GM21360 (cell line): ENCODE data around the gene NLRC5.
"Not testable (repeated sequence)": the region's sequence is repeated elsewhere in the genome, so short reads cannot be mapped to it uniquely, and the experiment has no call there.

Experiments
- ATAC-seq: cut with Tn5 transposase; IDR thresholded peaks from one replicate; pipeline ENCODE4 v1.9.1; 2021; ENCODE audit warnings: mild to moderate bottlenecking, moderate library complexity; ENCODE audit not compliant: unreplicated experiment

NLRC5 gene

DNA sequence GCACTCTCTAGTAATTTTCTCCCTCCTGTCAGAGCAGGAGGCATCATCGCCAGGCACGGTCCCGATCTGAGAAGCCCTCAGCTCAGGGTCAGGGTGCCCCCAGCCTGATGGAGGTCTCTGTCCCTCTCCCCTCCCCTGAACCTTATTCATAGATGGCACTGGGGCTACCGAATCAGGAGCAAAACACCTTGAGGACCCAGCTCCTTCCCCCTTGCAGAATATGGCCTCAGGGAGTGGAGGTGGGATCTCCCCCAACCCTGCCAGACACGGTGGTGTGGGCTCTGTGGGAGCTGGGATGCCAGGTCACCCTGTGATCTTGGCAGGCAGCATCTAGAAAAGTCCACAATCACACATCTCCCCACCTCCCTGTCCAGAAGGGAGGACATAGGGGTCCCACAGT is 105.6 kb downstream of the NLRC5 start:
- no peak for ATAC-seq

DNA sequence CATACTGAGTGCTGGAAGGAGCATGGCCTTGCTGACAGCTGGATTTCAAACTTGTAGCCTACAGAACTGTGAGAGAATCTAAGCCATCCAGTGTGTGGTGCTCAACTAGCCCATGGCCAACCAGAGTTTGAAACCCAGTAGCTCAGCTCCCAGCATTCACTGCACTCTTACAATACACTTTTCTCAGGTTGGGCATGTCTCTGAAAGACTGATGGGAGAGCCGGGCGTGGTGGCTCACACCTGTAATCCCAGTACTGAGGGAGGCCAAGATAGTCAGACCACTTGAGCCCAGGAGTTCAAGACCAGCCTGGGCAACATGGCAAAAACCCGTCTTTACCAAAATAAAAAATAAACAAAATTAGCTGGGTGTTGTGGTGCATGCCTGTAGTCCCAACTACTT is 106.8 kb downstream of the NLRC5 start:
- ATAC-seq: no peak

DNA sequence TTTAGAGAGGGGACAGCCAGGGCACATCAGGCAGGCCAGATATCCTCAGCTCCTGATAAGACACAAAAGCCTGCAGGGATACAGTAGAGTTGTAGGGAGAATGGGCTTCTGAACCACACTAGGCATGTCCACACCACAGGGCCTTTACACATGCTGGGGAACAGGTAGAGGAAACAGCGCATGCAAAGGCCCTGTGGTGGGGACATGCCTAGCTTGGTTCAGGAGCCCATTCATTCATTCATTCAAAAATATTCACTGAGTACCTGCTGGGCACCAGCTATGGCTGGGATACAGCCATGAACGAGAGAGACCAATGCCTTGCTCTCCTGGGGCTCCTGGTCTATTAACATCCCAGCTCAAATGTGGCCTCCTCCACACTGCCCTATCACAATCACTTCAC is 107.4 kb downstream of the NLRC5 start:
- ATAC-seq: no peak

DNA sequence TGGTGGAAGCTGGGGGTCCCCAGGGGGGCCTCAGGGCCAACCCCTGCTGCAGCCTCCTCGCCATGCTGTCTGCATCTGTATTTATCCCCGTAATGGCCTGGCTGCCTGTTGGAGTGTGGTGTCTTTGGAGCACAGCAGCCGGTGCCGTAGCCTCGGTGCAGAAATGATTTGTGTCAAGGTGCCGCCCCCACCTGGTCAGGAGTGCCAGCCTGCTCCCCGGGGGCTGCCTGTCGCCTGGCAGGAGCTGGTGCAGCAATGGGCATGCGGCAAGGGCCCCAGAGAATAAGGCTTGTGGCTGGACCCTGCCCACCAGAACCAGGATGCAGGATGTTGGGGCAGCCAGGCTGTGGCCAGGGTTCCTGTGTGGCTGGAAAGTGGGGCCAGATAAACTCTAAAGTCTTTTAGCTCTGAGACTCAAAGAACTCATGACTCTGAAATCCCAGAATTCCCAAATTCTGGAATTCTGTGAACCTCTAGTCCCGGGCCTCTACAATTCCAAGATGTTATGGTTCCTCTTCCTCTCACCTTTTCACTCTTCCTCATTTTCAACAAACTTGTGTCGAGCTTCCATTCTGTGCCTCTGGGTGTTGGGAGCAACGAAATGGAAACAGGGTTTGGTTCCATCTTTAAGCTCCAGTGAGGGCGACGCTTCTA is 109.0 kb downstream of the NLRC5 start:
- ATAC-seq: no peak

DNA sequence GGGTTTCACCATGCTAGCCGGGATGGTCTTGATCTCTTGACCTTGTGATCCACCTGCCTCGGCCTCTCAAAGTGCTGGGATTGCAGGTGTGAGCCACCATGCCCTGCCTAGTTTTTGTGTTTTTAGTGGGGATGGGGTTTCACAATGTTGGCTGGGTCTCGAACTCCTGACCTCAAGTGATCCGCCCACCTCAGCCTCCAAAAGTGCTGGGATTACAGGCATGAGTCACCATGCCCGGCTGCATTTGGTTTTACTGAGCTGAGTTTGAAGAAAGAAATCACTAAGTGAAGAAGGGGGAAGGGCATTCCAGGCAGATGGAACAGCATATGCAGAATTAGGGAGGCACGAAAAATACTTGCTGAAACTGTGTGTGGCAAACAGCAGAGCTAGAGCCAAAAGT is 110.6 kb downstream of the NLRC5 start:
- ATAC-seq: not testable (repeated sequence)

DNA sequence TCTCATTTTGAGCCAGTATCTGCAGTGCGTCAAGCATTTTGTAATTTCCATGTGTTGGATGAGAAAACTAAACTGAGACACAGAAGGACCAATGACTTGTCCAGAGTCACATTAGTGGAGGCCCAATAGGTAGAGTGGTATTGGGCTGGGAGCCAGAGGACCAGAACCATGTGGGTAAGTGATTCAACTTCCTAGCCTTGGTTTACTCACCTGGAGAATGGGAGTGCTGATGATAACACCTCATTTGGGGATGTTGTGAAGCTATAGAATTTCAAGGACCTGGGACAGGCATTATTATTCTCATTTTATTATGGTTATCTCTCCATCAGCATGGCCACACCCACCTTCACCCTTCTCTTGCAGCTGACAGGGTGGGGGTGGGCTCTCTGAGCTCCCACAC is 111.1 kb downstream of the NLRC5 start:
- ATAC-seq: no peak

DNA sequence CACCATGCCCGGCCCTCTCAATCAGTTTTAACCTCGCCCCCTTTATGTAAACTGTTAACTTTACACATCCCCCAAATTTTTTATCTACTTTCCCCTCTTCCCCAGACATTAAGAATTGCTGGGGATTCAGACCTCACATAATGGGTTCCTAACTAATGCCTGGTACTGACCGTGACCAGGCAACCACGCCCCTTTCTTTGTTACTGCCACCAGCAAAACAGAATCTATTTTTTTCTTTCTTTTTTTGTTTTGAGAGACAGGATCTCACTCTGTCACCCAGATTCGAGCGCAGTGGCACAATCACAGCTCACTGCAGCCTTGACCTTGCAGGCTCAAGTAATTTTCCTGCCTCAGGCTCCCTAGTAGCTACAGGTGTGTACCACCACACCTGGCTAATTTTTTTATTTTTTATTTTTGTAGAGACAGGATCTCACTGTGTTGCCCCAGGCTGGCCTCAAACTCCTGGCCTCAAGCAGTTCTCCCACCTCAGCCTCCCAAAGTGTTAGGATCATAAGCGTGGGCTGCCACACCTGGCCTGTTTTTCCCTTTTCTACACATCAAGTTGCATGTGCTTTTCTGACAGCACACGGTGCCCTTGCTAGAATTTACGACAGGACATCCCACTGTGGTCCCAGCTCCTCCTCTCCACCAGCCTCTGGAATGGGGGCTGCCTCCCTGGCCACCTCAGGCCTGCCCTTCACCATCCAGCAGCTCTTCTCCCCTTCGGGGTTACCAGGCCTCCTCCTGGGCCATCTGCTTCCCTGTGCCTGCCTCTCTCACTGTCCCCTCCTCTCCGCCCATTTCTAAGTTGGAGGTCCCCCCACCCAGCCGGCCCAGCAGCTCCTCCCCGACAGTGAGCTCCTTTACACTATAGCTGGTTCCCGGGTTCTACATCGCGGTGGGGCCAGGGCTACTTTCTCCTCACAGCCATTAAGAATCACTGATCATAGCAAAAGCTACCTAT is 113.8 kb downstream of the NLRC5 start:
- no peak for ATAC-seq

DNA sequence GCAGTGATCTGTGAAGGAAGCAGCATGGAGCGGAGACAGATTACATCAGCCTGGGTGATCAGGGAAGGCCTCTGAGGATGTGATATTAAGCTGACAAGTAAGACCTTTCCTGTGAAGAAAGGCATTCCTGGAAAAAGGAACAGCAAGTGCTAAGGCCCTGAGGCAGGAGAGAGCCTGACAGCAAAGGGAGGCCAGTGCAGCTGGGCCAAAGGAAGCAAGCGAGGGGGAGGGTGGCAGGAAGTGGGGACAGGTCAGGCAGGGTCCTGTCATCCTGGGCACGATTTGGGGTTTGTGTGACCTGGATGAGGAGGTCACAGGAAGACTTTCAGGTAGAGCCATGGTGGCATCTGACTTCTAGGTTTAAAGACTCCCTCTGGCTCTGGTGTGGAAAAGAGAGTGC is 115.3 kb downstream of the NLRC5 start:
- ATAC-seq: no peak

DNA sequence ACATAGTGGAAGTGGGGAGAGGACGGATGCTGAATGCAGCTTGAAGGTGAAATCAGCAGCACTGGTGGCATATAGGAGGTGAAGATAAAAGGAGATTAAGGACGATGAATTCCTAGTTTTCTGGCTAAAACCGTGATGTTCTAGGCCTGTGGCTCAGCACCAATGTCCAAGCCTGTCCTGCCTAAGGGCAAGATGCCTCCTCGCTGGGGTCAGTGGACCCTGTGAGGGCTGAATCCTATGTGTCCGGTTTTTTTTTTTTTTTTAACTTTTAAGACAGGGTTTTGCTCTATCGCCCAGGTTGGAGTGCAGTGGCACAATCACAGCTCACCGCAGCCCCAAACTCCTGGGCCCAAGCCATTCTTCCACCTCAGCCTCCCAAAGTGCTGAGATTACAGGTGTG is 115.8 kb downstream of the NLRC5 start:
- no peak for ATAC-seq

DNA sequence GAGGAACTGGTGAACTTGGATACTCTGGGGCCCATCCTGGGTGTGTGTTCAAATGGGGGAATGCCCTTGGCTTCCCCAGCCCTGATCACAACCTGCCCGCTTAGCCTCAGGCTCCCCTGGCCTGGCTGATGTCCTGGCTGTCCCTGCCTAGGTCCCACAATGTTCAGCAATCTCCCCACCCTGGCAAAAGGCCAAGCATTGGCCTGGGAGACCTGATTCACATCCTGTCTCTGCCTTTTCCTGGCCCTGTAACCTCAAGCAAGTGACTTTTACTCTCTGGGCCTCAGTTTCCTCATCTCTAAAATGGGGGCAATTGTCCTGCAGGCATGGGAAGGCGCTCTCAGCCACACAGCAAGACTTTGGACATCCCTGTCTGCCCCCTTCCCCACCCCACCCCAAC is 117.4 kb downstream of the NLRC5 start:
- no peak for ATAC-seq

DNA sequence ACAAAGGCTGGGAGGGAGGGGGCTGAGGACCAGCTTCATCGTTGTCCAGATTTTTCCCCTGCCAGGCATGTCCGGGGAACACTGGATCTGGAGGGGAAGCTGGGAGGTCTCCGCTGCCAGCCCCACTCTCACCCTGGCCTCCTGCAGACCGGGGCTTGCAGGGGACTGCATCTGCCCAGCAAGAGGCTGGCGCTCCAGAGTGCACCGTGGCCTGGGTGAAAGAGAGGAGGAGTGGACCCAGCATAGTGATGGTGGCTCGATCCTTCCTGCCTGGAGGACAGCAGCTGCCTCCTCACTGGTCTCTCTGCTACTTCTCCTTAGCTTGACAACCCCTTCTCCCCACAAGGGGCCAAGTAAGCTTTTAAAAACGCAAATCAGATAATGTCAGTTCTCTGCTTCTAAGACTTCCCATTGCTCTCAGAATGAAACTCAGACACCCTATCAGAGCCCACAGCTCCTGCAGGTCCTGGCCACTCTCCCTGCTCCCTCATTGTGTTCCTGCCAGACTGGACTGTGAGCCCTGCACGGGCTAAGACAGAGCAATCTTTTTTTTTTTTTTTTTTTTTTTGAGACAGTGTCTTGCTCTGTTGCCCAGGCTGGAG is 118.1 kb downstream of the NLRC5 start:
- no peak for ATAC-seq

DNA sequence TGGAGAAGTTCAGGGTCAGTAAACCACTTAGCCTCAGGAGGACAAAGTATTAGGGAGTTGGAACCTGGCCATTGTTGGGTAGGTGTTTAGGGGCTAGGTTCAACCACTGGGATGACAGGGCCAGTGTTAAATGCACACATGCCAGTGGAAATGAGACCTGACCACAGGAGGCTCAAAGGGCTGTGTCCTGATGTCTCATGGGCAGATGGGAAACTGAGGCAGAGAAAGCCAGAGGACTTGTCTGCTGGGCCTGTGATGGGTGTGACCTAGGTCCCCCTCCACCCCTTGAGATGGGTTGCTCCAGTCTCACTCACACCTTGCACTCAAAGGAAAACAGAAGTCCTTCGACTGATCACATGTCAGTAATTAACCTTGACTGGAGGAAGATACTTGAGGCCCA is 119.1 kb downstream of the NLRC5 start:
- ATAC-seq: no peak

DNA sequence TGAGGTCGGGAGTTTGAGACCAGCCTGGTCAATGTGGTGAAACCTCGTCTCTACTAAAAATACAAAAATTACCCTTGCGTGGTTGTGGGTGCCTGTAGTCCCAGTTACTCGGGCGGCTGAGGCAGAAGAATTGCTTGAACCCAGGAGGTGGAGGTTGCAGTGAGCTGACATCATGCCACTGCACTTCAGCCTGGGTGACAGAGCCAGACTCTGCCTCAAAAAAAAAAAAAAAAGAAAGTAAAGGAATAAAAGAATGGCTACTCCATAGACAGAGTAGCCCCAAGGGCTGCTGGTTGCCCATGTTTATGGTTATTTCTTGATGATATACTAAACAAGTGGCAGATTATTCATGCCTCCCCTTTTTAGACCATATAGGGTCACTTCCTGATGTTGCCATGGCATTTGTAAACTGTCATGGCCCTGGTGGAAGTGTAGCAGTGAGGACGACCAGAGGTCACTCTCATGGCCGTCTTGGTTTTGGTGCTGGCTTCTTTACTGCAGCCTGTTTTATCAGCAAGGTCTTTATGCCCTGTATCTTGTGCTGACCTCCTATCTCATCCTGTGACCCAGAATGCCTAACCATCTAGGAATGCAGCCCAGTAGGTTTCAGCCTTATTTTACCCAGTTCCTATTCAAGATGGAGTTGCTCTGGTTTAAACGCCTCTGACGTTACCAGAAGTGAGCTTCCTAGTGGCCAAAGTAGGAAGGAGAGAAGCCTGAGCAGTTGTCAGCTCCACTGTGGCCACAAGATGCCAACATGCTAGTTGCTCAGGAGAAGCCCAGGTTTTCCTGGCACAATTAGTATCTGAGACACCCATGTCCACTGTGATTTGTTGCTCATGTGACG is 120.1 kb downstream of the NLRC5 start:
- not testable (repeated sequence) for ATAC-seq

DNA sequence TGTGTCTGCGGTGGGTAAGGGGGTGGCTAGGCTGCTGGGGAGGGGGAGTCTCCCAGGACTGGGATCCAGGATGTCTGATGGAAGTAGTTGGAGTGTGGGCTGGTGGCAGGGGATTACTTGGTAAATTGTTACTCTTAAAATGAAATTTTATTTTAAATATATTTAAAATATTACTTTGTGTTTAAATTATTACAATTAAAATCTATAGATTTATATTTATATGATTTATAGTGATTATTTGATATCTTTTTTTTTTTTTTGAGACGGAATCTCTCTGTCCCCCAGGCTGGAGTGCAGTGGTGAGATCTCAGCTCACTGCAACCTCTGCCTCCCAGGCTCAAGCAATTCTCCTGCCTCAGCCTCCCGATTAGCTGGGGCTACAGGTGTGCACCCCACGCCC is 121.6 kb downstream of the NLRC5 start:
- ATAC-seq: no peak

DNA sequence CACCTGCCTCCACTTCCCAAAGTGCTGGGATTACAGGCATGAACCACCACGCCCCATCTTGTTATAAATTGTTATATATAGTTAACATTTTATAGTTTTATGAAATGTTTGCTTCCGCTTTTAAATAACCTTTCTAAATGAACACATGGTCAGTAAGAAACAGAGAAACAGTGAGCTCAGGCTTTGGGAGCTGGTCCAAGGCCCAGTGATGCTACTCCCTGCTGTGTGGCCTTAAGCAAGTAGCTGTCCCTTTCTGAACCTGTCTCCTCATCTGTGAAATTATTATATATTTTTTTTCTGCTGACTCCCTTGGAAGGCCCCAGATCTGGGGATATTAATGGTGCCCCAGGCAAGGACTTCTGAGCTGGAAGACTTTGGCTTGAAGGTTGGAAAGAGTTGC is 122.1 kb downstream of the NLRC5 start:
- no peak for ATAC-seq

DNA sequence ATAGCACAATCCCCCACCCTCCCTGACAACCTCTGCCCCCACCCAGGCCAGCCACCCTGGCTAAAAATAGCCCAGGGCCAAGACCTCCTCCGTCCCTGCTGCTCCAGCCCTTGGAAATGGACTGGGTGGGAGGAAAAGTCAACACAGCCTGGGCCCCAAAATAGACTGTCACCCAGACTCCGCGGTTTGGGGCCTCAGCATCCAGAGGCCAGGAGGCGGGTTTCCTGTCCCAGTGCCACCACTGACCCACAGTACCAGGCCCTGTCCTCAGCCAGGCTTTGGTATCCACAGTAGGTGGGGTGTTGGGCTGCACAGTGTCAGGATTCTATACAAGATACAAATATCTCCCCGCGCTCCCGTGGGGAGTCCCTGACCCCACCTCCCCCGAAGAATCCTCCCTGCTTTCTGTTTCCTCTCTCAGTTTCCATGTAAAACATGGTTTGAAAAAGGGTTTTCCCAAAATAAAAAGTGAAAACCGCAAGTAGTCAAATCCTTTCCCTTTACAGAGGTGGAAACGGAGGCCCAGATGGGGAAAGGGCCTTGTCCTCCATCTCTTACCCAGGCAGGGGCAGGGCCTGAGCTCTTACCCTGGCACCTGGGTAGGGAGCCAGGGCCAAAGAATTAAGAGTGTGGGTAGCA is 123.2 kb downstream of the NLRC5 start:
- ATAC-seq: no peak

DNA sequence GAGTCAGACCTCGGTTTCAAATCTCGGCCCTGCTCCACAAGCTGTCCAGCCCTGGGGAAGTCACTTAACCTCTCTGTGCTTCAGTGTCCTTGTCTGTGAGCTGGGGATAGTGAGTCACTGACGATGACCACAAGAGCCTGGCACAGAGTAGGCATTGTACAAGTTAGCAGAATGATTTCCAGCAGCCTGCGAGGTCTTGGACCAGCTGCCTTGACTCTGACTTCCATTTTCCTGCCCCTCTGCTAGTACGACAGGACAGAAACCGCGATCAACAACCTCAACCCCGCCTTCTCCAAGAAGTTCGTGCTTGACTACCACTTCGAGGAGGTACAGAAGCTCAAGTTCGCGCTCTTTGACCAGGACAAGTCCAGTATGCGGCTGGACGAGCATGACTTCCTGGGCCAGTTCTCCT is 123.7 kb downstream of the NLRC5 start:
- no peak for ATAC-seq

DNA sequence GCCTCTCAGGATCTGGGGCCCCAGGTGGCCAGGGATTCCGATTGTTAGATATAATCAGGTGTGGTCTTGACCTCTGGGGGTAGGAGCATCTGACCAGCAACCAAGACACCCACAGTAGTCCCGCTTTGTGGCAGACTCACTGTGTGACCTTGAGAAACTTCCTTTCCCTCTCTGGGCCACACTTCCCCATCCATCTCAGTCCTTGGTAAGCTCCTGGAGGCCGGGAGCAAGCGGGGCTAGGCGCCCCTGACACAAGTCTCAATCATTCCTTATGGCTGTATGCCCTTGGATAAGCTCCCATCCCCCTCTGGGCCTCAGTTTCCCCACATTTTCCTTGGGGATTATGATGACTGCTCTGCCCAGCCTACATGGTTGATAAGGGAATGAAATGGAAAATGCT is 124.3 kb downstream of the NLRC5 start:
- ATAC-seq: no peak

DNA sequence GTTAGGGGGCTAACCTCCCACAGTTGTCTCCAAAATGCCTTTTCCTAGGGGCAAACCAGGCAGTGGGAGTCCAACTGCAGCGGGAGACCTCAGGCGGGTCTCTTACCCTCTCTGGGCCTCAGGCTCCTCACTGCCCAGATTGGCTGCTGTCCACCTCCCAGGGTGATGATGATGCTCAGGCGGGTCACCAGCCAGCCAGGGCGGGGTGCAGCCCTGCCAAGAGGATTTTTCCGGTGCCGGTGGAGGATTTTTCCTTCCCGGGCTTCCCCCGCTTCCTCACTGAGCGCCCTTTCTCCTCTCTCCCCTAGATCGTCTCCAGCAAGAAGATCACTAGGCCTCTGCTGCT is 125.8 kb downstream of the NLRC5 start:
- ATAC-seq: no peak

DNA sequence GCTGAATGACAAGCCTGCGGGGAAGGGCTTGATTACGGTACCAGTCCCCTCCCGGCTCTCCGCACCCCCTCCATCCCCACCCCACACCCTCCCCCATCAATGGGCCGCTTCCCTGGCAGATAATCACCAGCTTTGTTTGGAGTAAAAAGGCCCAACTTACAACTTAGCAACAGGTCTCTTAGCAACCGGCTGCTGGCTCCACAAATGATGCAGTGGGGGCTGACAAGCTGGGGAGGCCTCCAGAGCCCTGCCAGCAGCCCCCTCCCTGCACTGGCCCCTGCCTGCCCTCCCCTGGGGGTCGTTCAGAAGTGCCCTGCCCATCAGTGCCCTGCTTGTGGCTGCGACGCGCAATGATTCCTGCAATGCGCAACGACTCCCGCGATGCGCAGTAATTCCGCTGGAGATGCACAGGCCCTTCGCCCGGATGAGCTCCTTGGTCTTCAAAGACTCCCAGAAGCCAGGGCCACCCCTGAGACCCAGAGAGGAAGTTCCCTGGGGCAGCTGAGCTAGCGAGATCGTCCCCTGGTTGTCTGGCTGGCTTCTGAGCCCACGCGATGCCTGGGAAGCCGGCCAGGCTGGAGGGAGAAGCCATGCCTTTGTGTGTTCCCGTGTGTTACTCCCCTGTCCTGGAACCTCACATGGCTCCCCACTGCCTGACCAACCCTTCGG is 126.3 kb downstream of the NLRC5 start:
- no peak for ATAC-seq
